Measurements from ENCODE around the gene ACBD3. TPM values are rescaled to one million over a fixed set of nuclear protein-coding genes. Genes with fewer than 3 reads are reported as not detected.

ACBD3 gene
- total and polyA plus RNA-seq, 2 of the 8 experiments (the other 6 are each of a cell fraction or from before 2014, with no cell fraction given), result 8.4 to 29.4 TPM

- TF ChIP-seq JUND (IDR thresholded peaks at IDR 0.05; ENCODE audit: low read length) (no peak), RBBP5 (IDR thresholded peaks at IDR 0.05; ENCODE audit: borderline replicate concordance, low read depth, low read length) (no peak), SUZ12 (IDR thresholded peaks at IDR 0.05; ENCODE audit: low read length) (no peak), TBP (IDR thresholded peaks at IDR 0.05; ENCODE audit: low read depth, low read length) (no peak), BACH1 (IDR thresholded peaks at IDR 0.05; ENCODE audit: low read length) (no peak), EGR1 (IDR thresholded peaks at IDR 0.05; ENCODE audit: borderline replicate concordance, low read depth, low read length) (peak; percentile 55; the same call in 1 of the 2 replicates), POU5F1 (IDR thresholded peaks at IDR 0.05; ENCODE audit: low read depth, low read length) (no peak), FOSL1 (IDR thresholded peaks at IDR 0.05; ENCODE audit: insufficient read depth, low read depth, low read length) (no peak)
Measured at GRCh38 chr1:226109829-226110248, 76.7 kb downstream of the ACBD3 start (continued).
